Type B pancreatic cell (in vitro differentiated cells): ENCODE measurements around the gene SZRD1. TPM values are rescaled to one million over a fixed set of nuclear protein-coding genes. Genes with fewer than 3 reads are reported as not detected.

Experiments
- DNase-seq: peaks from one replicate; pipeline ENCODE4 v3.0.0; 2021; ENCODE audit warnings: mixed read lengths; ENCODE audit not compliant: unreplicated experiment; ENCODE audit errors: extremely low spot score
- H3K27ac Mint-ChIP-seq: 2 replicates; pipeline ENCODE4 v1.8.0; 2021; ENCODE audit warnings: mild to moderate bottlenecking, mixed read lengths
- H3K27me3 Mint-ChIP-seq: 2 replicates; pipeline ENCODE4 v1.8.0; 2021; ENCODE audit warnings: mixed read lengths
- H3K36me3 Mint-ChIP-seq: 2 replicates; pipeline ENCODE4 v1.8.0; 2021; ENCODE audit warnings: mixed read lengths
- H3K4me1 Mint-ChIP-seq: one replicate; pipeline ENCODE4 v1.8.0; 2021; ENCODE audit warnings: mixed read lengths; ENCODE audit not compliant: unreplicated experiment
- H3K4me3 Mint-ChIP-seq: 2 replicates; pipeline ENCODE4 v1.8.0; 2021; ENCODE audit warnings: mild to moderate bottlenecking, mixed read lengths
- H3K9me3 Mint-ChIP-seq: 2 replicates; pipeline ENCODE4 v1.8.0; 2021; ENCODE audit warnings: mixed read lengths
- CTCF ChIP-seq: fragments of 200-600 bp; sonication (generic); conservative IDR thresholded peaks from 2 replicates; pipeline ENCODE4 v1.5.0; 2021; ENCODE audit warnings: antibody characterized with exemption, mild to moderate bottlenecking
- total RNA-seq: library from RNA; stranded (reverse); gene quantifications from 2 replicates; pipeline ENCODE4 v1.2.1, GENCODE V29; 2021; ENCODE audit warnings: low replicate concordance

SZRD1 gene
- total RNA-seq, 1 donor from 2014 or later = 127 TPM

GRCh38 chr1:16387201-16388188 is 20.5 kb downstream of the SZRD1 start:
- H3K4me3 Mint-ChIP-seq = peak overlapping the region; percentile 11
- peaks cover 54% of the 10 kb centered on the region for H3K4me1 Mint-ChIP-seq
- H3K36me3 Mint-ChIP-seq = peaks cover 14% of the 10 kb centered on the region
- no peaks in the 10 kb centered on the region for H3K9me3 Mint-ChIP-seq
- peak overlapping the region; percentile 57 for H3K27ac Mint-ChIP-seq
- no peak for TF ChIP-seq CTCF
- no peaks in the 10 kb centered on the region for H3K27me3 Mint-ChIP-seq
- no peak for DNase-seq

- H3K36me3 Mint-ChIP-seq = peaks cover 16% of the 10 kb centered on the region
- H3K4me1 Mint-ChIP-seq = peaks cover 40% of the 10 kb centered on the region
- H3K27me3 Mint-ChIP-seq = no peaks in the 10 kb centered on the region
- H3K4me3 Mint-ChIP-seq = no peak overlapping the region
- no peak overlapping the region for H3K27ac Mint-ChIP-seq
- H3K9me3 Mint-ChIP-seq = no peaks in the 10 kb centered on the region
- DNase-seq = no peak
- no peak for TF ChIP-seq CTCF
These were observed 24.4 kb downstream of the SZRD1 start for GRCh38 chr1:16391411-16391810.

GRCh38 chr1:16392740-16393569 is 25.9 kb downstream of the SZRD1 start:
- no peaks in the 10 kb centered on the region for H3K9me3 Mint-ChIP-seq
- no peak for TF ChIP-seq CTCF
- no peak overlapping the region for H3K27ac Mint-ChIP-seq
- H3K4me1 Mint-ChIP-seq = peaks cover 28% of the 10 kb centered on the region
- H3K4me3 Mint-ChIP-seq = no peak overlapping the region
- no peak for DNase-seq
- no peaks in the 10 kb centered on the region for H3K27me3 Mint-ChIP-seq
- peaks cover 16% of the 10 kb centered on the region for H3K36me3 Mint-ChIP-seq

- H3K27me3 Mint-ChIP-seq = no peaks in the 10 kb centered on the region
- TF ChIP-seq CTCF = no peak
- DNase-seq = no peak
- H3K4me3 Mint-ChIP-seq = no peak overlapping the region
- peaks cover 28% of the 10 kb centered on the region for H3K4me1 Mint-ChIP-seq
- H3K36me3 Mint-ChIP-seq = peaks cover 16% of the 10 kb centered on the region
- H3K9me3 Mint-ChIP-seq = no peaks in the 10 kb centered on the region
- no peak overlapping the region for H3K27ac Mint-ChIP-seq
These were observed 26.8 kb downstream of the SZRD1 start for GRCh38 chr1:16393570-16394521.

GRCh38 chr1:16394977-16395376 is 27.9 kb downstream of the SZRD1 start:
- no peaks in the 10 kb centered on the region for H3K9me3 Mint-ChIP-seq
- H3K36me3 Mint-ChIP-seq = peaks cover 16% of the 10 kb centered on the region
- peaks cover 27% of the 10 kb centered on the region for H3K4me1 Mint-ChIP-seq
- no peak overlapping the region for H3K4me3 Mint-ChIP-seq
- DNase-seq = no peak
- H3K27me3 Mint-ChIP-seq = no peaks in the 10 kb centered on the region
- H3K27ac Mint-ChIP-seq = no peak overlapping the region
- no peak for TF ChIP-seq CTCF
